Chondrocyte (in vitro differentiated cells): ENCODE data around the gene PIGH. TPM values are rescaled to one million over a fixed set of nuclear protein-coding genes. Genes with fewer than 3 reads are reported as not detected.

Experiments
- DNase-seq: peaks from one replicate; pipeline ENCODE4 v3.0.0; 2021; ENCODE audit warnings: mixed read lengths, low spot score
- H3K27ac Mint-ChIP-seq: one replicate; pipeline ENCODE4 v1.8.0; 2021; ENCODE audit warnings: mild to moderate bottlenecking, moderate library complexity, mixed read lengths; ENCODE audit not compliant: unreplicated experiment
- H3K27me3 Mint-ChIP-seq: 2 replicates; pipeline ENCODE4 v1.8.0; 2021; ENCODE audit warnings: low read depth, mixed read lengths
- H3K36me3 Mint-ChIP-seq: 2 replicates; pipeline ENCODE4 v1.8.0; 2021; ENCODE audit warnings: low read depth, mixed read lengths
- H3K4me1 Mint-ChIP-seq: 2 replicates; pipeline ENCODE4 v1.8.0; 2021; ENCODE audit warnings: low read depth, mild to moderate bottlenecking, mixed read lengths
- H3K4me3 Mint-ChIP-seq: one replicate; pipeline ENCODE4 v1.8.0; 2021; ENCODE audit warnings: mild to moderate bottlenecking, moderate library complexity, mixed read lengths; ENCODE audit not compliant: unreplicated experiment
- H3K9me3 Mint-ChIP-seq: 2 replicates; pipeline ENCODE4 v1.8.0; 2021; ENCODE audit warnings: low read depth, mixed read lengths
- total RNA-seq: library from RNA; stranded (reverse); gene quantifications from 3 replicates; pipeline ENCODE4 v1.2.1, GENCODE V29; 2021
- TF ChIP-seq, protein P1 (sequence below): fragments of 200-600 bp; sonication (generic); IDR thresholded peaks from 2 replicates; pipeline ENCODE4 v1.5.0; 2021; ENCODE audit warnings: antibody characterized with exemption, mild to moderate bottlenecking, moderate library complexity

PIGH gene
- total RNA-seq, 1 donor from 2014 or later = 19.0 TPM

DNA sequence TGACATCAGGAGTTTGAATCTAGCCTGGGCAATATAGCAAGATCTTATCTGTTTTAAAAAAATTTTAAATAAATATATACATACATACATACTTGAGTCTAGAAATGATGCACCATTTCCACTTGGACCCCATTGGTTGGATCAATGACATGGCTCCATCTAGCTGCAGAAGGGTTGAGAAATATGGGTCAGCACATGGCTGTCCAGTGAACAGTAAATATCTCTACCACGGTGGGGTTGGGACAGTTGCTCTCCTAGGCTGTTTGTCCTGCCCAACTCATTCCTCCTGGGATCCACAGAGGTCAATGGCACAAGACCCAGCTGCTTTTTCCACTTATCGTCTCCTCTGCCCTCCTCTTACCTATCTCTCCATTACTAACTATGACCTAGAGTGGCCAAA is 43.4 kb downstream of the PIGH start:
- Mint-ChIP-seq H3K4me1 (peaks cover 3% of the 10 kb centered on the region), H3K27ac (no peak overlapping the region), H3K27me3 (peaks cover 5% of the 10 kb centered on the region), H3K9me3 (no peaks in the 10 kb centered on the region), H3K4me3 (no peak overlapping the region), H3K36me3 (peaks cover 3% of the 10 kb centered on the region)
- no peak for DNase-seq
- TF ChIP-seq, protein P1, sequence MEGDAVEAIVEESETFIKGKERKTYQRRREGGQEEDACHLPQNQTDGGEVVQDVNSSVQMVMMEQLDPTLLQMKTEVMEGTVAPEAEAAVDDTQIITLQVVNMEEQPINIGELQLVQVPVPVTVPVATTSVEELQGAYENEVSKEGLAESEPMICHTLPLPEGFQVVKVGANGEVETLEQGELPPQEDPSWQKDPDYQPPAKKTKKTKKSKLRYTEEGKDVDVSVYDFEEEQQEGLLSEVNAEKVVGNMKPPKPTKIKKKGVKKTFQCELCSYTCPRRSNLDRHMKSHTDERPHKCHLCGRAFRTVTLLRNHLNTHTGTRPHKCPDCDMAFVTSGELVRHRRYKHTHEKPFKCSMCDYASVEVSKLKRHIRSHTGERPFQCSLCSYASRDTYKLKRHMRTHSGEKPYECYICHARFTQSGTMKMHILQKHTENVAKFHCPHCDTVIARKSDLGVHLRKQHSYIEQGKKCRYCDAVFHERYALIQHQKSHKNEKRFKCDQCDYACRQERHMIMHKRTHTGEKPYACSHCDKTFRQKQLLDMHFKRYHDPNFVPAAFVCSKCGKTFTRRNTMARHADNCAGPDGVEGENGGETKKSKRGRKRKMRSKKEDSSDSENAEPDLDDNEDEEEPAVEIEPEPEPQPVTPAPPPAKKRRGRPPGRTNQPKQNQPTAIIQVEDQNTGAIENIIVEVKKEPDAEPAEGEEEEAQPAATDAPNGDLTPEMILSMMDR = no peak

DNA sequence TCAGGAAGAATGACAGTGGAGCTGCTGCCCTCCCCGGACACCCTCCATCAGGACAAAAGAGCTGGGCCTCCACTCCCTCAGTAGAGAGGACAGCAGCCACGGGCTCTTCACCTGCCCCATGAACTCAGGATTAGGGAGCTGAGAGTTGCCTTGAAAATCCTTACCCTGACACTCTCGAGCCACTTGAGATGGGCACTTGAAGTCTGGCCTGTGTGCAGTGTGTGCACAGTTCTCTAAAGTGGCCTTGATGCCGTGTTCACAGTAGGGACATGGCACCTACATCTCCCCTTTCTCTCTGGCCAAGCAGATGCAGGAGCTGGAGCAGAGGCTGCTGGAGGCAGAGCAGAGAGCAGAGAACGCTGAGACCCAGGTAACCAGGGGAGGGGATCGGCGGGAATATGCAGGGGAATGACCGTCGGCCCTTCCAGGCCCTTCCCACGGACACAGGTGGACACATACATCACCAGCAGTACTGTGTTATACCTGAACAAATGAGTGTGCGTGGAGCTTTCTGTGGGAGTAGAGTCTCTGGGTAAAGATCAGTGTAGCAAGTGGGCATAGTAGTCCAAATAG is 44.5 kb downstream of the PIGH start:
- Mint-ChIP-seq H3K9me3 (no peaks in the 10 kb centered on the region), H3K36me3 (peaks cover 3% of the 10 kb centered on the region), H3K27me3 (peaks cover 5% of the 10 kb centered on the region), H3K4me3 (no peak overlapping the region), H3K27ac (no peak overlapping the region), H3K4me1 (peaks cover 3% of the 10 kb centered on the region)
- peak; percentile 57 for DNase-seq
- TF ChIP-seq, protein P1 = no peak

DNA sequence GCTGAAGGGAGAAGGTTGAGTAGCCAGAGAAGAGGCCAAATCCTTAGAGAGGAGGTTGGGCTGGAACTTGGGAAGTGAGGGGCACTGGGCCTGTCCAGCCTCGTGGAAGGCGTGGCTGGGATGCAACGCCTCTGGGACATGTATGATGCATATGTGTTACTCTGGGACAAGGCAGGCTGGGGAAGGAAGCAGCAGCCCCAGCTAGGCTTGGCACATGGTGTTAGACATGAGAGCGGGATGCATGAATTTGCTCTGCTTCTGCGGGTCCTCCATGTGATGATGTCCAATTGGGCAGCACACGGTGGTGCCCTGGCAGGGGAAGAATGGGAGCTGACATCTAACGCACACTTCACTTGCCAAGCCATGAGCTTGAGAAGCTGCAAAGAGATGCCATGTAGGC is 45.7 kb downstream of the PIGH start:
- TF ChIP-seq, protein P1 = no peak
- no peak overlapping the region for H3K27ac Mint-ChIP-seq
- H3K4me1 Mint-ChIP-seq = peaks cover 3% of the 10 kb centered on the region
- H3K4me3 Mint-ChIP-seq = no peak overlapping the region
- no peaks in the 10 kb centered on the region for H3K9me3 Mint-ChIP-seq
- H3K36me3 Mint-ChIP-seq = peaks cover 3% of the 10 kb centered on the region
- H3K27me3 Mint-ChIP-seq = peaks cover 5% of the 10 kb centered on the region
- peak; percentile 37 for DNase-seq

DNA sequence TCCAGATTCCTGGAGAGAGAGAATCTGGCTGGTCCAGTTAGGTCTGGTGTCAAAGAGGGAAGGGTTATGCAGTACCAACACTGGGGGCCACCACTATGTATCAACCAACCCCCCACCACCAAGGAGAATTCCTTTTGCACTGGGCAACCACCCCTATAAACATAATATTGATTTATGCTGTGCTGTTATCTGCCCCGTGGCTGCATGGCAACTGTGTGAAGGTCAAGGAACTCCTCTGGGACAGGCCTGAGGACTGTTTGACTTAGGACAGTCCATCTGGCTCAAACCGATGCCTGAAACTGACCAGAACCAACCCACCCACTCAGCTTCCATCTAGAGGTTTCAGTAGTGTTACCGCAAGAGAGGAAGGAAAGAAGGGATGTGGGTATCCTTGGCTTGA is 46.5 kb downstream of the PIGH start:
- Mint-ChIP-seq H3K9me3 (no peaks in the 10 kb centered on the region), H3K4me1 (peaks cover 3% of the 10 kb centered on the region)
- TF ChIP-seq, protein P1 = no peak

DNA sequence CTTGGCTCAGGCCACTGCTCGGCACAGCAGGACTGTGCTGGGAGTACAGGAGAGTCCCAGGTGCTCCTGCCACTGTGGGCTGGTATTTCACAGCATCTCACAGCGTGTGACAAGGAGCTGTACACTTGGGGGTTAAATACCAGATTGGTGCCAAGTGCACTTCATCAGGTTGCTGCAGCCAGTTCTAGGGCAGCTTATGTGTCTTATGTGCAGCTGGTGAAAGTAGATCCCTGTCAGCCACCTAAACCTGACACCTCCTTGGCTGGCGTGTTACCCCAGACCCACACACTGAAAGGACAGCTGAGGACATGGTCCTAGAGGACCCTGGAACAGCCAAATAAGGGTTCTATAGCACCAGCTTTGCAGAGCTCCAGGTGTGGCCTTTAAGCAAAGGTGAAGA is 48.1 kb downstream of the PIGH start:
- H3K36me3 Mint-ChIP-seq = peaks cover under 1% of the 10 kb centered on the region
- H3K4me1 Mint-ChIP-seq = peaks cover under 1% of the 10 kb centered on the region
- TF ChIP-seq, protein P1 = no peak
- H3K4me3 Mint-ChIP-seq = no peak overlapping the region
- no peak for DNase-seq
- H3K9me3 Mint-ChIP-seq = no peaks in the 10 kb centered on the region
- H3K27ac Mint-ChIP-seq = no peak overlapping the region
- H3K27me3 Mint-ChIP-seq = peaks cover 2% of the 10 kb centered on the region

More for the DNA sequence above, 46.5 kb downstream of the PIGH start:
- H3K36me3 Mint-ChIP-seq = peaks cover 3% of the 10 kb centered on the region
- DNase-seq = no peak
- peaks cover 5% of the 10 kb centered on the region for H3K27me3 Mint-ChIP-seq
- H3K27ac Mint-ChIP-seq = no peak overlapping the region
- no peak overlapping the region for H3K4me3 Mint-ChIP-seq
